ENCODE data around the gene DAD1.
A peak's percentile ranks its signal among the peaks of the same experiment; 100 is the strongest.

DNA sequence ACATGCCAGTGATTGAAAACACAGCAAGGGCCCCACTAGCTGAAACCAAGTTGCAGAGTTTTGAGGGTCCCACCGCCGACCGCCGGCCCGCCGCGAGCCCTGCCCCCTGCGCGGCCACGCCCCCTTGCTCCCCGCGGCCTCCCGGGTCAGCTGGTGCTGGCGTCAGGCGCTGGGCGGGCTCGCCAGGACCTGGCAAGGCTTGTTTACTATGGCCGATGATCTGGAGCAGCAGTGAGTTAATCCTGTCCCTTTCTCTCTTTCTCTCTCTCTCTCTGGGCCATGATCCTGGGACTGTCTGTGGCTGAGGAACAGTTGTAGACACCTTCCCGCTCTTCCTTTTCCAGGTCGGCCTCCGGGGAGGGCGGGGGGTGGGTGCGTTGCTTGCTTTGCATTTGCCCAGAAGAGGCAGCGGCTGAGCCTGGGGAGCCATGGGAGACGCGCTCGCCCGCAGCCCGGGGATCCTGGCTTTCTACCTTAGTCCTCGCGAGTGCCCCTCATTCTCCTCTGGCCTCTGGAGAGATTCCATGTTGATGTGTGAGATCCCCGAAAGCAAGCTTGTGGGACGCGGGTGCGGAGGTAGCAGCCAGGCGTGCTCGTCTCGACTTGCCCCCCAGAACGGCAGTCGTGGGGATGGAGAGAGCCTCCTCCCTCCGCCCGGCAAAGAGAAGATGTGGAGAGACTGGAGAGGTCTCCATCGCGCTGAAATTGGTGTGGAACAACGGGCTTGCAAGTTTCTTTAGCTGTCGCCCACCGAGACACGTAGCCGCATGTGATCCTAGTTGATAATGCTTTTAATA lies 9.3 kb upstream of the DAD1 start, which contains the start of gene ABHD4:
- TF ChIP-seq, protein P1, sequence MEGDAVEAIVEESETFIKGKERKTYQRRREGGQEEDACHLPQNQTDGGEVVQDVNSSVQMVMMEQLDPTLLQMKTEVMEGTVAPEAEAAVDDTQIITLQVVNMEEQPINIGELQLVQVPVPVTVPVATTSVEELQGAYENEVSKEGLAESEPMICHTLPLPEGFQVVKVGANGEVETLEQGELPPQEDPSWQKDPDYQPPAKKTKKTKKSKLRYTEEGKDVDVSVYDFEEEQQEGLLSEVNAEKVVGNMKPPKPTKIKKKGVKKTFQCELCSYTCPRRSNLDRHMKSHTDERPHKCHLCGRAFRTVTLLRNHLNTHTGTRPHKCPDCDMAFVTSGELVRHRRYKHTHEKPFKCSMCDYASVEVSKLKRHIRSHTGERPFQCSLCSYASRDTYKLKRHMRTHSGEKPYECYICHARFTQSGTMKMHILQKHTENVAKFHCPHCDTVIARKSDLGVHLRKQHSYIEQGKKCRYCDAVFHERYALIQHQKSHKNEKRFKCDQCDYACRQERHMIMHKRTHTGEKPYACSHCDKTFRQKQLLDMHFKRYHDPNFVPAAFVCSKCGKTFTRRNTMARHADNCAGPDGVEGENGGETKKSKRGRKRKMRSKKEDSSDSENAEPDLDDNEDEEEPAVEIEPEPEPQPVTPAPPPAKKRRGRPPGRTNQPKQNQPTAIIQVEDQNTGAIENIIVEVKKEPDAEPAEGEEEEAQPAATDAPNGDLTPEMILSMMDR (IDR thresholded peaks at IDR 0.05), result peak in 1 of 6 experiments; percentile 5
- TF ChIP-seq POLR2A (IDR thresholded peaks at IDR 0.05), result peak; percentile 67 to 89
